Activated T-cell treated with anti-CD3 and anti-CD28 coated beads, Interleukin-2, amount 50 U/mL, for 48 hours (primary cell): Measurements from ENCODE around the gene ARHGAP12.

Experiments used
- DNase-seq, 2 experiments: peaks; one replicate each; pipeline ENCODE4 v3.0.0-alpha.2; 2020

Gene ARHGAP12

GRCh38 chr10:31816318-31816717 lies 112.3 kb downstream of the ARHGAP12 start:
- no peak for DNase-seq

- peak; percentile 31 to 36 for DNase-seq
Observed at GRCh38 chr10:31808258-31809218, 120.1 kb downstream of the ARHGAP12 start.

- DNase-seq: no peak
Observed at GRCh38 chr10:31804352-31804810, 124.2 kb downstream of the ARHGAP12 start.

- DNase-seq: no peak
Observed at GRCh38 chr10:31803606-31804351, 124.9 kb downstream of the ARHGAP12 start.

GRCh38 chr10:31799181-31799580 lies 129.4 kb downstream of the ARHGAP12 start:
- DNase-seq: no peak

GRCh38 chr10:31792745-31793144 lies 135.9 kb downstream of the ARHGAP12 start:
- no peak for DNase-seq

- no peak for DNase-seq
Observed at GRCh38 chr10:31789555-31789954, 139.1 kb downstream of the ARHGAP12 start.

- no peak for DNase-seq
Observed at GRCh38 chr10:31782701-31783100, 145.9 kb downstream of the ARHGAP12 start.

- no peak for DNase-seq
Observed at GRCh38 chr10:31780717-31781116, 147.9 kb downstream of the ARHGAP12 start.

GRCh38 chr10:31778627-31779026 lies 150.0 kb downstream of the ARHGAP12 start:
- no peak for DNase-seq

GRCh38 chr10:31776159-31776558 lies 152.5 kb downstream of the ARHGAP12 start:
- DNase-seq: no peak

- DNase-seq: no peak
Observed at GRCh38 chr10:31774928-31775650, 153.5 kb downstream of the ARHGAP12 start.

GRCh38 chr10:31774299-31774900 lies 154.2 kb downstream of the ARHGAP12 start:
- DNase-seq: peak in 1 of 2 experiments; percentile 12

GRCh38 chr10:31773749-31774298 lies 154.8 kb downstream of the ARHGAP12 start:
- no peak for DNase-seq

GRCh38 chr10:31771331-31771831 lies 157.2 kb downstream of the ARHGAP12 start:
- no peak for DNase-seq

- peak; percentile 59 to 71 for DNase-seq
Observed at GRCh38 chr10:31770307-31770902, 158.2 kb downstream of the ARHGAP12 start.

- DNase-seq: no peak
Observed at GRCh38 chr10:31769564-31769963, 159.1 kb downstream of the ARHGAP12 start.

GRCh38 chr10:31768935-31769334 lies 159.7 kb downstream of the ARHGAP12 start:
- DNase-seq: peak in 1 of 2 experiments; percentile 13

GRCh38 chr10:31768467-31768866 lies 160.2 kb downstream of the ARHGAP12 start:
- no peak for DNase-seq

- DNase-seq: no peak
Observed at GRCh38 chr10:31765541-31765940, 163.1 kb downstream of the ARHGAP12 start.

- DNase-seq: no peak
Observed at GRCh38 chr10:31762316-31762715, 166.3 kb downstream of the ARHGAP12 start.

- DNase-seq: no peak
Observed at GRCh38 chr10:31761156-31761555, 167.5 kb downstream of the ARHGAP12 start.
